Myocyte (in vitro differentiated cells): ENCODE measurements around the gene PDE4D. TPM values are rescaled to one million over a fixed set of nuclear protein-coding genes. Genes with fewer than 3 reads are reported as not detected.

Experiments
- DNase-seq: peaks from one replicate; pipeline ENCODE4 v3.0.0-alpha.2; 2012; ENCODE audit warnings: low read depth
- total RNA-seq: library from RNA; depleted of rRNA; stranded (reverse); fragments of >200 nt; gene quantifications from 2 replicates; pipeline ENCODE4 v1.2.3, GENCODE V29; 2014

The PDE4D gene
- total RNA-seq, 1 donor from 2014 or later = 26.8 TPM

DNA sequence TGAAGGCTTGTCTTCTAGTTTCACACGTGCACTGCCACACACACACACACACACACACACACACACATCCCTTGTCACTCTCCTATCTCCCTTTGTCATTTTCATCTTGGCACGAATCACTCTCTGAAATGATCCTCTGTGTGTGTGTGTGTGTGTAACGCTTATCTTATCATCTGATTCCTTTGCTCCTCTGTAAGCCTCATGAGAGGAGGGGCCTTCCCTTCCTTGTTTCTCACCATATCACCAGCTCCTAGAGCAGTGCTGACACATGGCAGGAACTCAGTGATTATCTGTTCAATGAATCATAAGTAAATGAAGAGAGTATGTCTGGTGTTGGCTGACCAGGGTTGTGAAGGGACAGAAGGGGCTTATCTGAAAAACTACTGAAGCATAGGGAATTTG, 53.3 kb downstream of the PDE4D start:
- no peak for DNase-seq

DNA sequence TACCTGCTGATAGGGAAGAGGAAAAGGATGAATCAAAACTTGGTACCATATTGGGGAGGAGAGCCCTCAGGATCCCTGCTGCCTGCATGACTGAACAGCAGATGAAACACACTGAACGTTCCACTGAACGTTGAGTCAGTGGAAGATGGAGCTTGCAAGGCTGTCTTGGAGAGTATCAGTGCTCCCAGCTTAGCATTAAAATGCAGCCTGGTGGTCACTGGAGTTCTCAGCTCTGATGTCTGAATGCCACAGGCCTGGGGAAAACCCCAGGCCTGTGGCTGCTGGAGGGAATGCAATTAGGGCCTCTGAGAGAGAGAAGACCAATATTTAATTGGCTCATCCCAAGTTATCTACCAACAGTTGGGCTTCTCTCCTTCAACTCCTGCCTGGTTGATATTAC, 54.5 kb downstream of the PDE4D start:
- no peak for DNase-seq

DNA sequence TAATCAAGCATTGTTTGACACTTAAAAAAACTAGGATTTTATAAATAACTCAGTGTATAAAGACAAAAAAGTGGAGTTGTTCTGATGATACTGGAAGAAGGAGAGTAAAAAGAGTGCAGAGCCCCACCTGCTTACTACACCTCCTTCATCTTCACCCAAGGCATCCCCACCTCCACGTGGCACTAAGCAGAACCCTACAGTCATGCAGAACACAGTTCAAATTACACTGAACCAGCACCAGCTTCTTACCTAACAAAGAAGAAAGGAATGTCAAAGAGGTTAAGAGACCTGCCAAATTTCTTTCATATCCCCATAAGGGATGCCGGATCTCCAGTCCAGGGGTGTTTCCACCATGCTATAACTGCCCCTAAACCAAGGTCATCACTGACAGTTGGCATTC, 55.5 kb downstream of the PDE4D start:
- no peak for DNase-seq

DNA sequence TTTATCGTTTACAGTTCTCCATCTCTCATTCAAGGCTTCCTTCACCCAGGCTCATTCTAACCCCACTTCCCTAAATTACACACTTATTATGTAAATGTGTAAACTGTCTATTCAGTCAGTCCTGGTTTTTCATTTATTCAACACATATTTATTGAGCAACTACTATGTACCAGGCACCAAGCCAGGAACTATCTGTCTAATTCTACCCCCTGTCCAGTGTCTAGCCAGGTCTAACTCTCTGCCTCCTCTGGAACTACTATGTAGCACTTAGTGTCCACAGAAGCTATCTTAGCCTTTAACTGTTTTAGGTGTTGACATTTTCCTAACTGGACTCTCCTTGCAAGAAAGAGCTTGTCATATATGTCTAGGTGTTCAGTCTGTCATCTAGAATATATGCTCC, 56.5 kb downstream of the PDE4D start:
- no peak for DNase-seq

DNA sequence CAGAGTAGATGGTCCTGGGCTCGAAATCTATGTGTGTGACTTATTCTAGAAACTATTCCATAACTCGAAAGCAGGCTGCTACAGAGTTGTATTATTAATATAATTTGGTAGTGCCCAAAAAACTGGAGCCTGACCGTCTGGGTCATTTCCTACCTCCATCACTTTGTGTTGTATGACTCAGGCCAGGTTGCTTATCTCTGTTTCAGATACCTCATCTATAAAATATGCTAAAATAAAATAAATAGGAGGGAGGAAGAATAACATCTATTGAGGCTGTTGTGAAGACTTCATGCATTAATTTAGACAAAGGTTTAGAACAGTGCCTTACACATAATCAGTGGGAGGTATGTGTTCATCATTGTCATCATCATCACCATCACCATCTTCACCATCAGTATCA, 57.7 kb downstream of the PDE4D start:
- DNase-seq = no peak

DNA sequence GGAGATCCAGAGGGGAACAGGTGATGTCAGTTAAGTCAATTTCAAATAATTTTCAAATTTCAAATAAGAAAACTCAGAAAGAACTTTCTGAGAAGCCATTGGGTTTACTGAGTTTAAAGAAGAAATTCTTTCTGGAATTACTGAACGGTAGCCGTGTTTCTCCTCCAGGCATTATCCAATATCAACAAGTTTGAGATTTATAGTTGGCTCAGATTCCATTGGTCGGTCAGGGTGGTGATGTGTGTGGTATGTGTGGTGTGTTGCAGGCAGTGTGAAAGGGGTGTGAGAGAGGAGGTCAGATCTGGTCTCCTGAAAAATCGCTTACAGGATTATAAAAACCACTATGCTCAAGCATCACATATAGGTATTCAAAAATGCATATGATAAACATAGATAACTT, 60.1 kb downstream of the PDE4D start:
- DNase-seq = no peak

DNA sequence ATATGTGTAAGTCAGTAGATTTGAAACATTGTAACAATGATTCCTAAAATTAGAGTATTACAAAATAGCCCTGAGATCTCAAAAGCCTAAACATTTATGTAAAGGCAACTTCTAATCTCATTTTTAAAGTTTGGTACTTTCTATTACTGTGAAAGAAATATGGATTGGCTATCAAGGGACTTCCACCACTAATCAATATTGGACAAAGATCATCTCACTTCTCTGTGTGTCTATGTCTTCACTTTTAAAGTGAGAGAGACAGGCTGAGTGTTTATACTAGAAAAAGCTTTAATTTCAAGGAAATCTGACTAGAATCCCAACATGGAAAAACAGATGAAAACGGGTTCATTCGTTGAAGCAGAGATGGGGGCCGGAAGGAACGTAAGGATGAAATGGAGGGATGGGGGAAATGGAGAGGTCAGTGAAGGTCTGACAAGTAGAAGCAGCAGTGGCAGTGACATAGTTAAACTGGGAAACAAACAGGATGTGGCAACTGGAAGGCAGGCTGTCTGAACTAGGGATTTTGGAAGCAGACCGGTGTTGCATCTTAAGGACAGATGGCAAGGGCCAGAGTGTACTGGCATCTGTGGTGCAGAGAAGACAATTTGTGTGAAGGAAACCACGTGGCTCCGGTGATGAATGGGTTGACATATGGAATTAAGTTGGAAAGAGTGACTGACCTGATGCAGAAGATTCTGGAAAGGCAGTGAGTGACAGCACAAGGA, 60.8 kb downstream of the PDE4D start:
- peak; percentile 45 for DNase-seq

DNA sequence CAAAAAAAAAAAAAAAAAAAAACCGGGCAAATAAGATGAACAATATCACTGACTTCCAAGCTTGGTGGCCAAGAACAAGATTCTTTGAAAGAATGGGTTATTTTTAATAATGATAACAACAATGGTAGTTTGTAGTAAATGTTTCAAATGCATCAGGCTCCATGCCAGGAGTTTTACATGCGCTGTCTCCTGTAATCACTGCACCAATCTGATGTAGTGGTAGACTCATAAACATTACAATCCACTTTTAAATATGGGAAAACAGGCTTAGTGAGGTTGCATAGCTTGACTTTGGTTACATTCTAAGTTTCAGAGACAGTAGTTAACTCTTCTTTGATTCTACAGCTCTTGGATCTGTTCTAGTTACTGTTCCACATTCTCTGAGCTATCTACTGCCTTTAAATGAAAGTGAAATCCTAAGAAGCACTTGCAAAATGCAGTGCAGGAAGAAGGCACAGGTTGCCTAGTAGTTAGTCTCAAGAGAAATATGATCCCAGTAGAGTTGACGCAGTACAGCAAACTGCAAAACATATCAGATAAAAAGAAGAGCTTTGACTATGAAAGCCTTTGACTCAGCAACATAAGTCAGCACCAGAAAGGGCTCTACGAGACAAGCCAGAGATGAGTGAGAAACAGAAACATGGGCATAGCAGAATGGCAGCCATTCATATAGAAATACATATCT, 62.1 kb downstream of the PDE4D start:
- no peak for DNase-seq

DNA sequence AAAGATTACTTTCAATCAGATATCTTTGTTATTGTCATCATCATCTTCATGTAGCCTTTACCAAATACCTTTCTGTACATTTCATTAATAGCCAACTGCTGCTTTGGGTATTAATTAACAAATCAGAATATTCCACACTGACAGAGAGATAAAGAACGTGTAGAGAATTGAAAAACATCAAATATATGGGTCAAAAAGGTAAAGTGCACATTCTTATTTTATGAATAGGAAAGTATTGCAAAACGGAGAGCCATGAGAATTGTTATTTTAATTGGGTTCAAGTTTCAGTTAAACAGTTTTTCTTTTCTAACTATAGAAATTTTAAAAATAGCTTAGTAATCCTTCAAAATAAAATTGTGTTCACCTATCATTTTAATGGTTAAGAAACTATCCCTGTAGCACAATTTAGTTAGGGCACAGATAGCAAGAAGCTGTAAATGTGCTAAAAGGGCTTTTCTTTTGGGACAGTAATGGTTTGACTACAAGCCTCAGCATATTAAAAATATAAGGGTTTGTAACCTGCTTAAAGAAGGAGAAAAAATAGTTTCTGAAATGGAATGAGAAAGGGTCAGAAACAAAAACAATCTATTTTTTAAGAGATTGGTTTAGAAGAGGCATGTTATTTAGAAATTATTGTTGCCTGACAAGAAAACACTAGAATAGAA, 62.9 kb downstream of the PDE4D start:
- no peak for DNase-seq

DNA sequence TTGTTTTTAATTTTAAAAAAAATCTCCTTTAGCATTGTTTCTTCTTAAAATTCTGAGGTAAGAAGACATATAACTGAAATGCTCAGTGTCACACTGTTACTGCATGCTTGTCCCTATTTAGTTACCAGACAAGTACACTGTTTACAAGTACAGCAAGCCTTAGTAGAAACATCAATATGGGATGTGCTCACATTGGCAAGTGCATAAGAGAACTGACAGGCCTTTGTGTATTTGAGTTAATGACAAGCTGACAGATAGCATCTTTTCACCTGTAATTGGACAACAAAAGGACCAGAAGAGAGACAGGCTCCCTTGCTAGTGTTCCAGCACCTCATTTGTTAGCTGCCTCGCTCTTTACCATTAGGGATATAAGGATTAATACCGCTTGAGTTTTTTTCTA, 63.6 kb downstream of the PDE4D start:
- DNase-seq = no peak

DNA sequence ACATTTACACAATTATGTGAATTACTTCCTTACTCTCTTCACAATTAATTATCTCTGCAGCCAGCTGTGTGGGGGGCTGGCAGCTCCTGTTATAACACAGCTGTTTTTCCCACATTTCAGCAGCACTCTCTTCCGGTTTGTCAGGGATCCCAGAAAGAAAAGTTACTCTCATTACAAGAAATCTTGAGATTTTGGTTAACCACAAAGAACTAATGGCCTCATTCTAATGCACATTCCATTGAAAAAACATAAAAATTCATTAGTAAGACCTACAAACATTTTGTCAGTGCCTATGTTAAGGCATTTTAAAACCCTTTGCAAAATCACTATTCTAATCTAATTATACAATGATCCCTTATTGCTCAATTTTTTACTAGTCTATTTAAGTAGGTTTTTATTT, 64.1 kb downstream of the PDE4D start:
- peak; percentile 67 for DNase-seq

DNA sequence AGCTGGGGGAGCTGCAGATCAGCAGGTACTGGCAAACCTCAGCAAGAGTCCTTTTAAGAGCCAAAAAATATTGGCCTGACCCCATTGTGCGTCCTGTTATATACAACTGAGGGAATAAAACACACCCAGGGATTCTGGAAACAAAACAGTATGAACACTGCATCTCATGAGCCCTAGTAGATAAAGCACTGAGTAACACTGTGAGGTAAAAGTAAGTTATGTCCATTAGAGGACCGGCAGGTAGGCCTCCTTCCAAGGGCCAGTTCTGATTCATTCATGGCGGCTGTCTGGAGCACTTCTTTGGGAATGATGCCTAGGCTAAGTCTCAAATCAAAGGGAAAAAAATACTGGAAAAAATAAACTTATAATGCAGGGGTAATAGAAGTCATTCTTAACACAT, 64.9 kb downstream of the PDE4D start:
- DNase-seq = no peak

DNA sequence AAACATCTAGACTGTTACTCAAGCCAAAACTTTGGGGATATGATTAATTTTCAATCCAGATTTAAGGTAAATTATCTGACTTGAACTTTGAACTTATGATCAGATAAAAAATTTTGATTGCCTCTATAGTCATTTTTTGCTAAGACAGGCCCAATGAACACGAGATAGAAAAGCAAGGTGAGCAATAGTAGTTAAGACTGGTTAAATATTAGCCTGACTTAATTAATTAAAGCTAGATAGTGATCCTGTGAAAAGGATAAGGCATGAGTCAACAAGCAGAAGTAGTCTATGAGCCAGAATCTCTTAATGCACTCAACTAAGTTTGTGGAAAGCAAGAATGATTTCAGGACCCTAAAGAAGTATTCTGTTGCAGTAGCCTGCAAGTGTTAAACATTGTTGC, 66.5 kb downstream of the PDE4D start:
- no peak for DNase-seq

DNA sequence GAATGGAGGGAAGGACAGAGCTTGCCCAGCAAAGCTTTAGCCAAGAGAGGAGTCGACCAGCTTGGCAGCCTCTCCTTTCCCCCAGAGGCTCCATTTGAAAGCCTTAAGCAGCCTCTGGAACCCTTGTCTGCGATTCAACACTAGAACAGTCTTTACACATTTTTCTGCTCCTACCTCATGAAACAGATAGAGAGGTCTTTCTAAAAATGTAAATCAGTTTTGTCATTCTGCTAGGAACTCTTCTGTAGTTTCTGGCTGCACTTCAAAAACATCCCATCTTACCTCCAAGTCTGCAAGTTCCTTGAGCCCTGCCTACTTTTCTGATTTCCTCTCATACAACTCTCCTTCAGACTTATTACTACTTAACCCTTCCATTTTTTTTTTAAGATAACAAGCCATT, 70.1 kb downstream of the PDE4D start:
- no peak for DNase-seq

DNA sequence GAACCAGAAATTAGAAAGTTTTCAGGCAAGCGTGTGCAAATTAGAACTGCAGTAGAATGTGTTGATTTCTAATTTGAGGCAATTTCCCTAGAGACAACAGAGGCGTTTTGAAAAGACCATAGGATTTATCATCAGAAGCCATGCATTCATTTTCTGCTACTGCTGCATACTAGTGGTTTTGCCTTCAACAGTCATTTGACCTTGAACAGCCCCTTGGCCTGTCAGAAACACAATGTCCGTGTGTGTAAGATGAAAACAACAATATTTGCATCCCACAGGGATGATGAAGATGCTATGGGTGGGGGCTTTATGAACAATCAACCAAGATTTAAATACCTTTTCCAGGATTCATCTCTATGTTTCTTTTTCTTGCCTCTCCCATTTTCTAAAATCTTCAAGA, 73.7 kb downstream of the PDE4D start:
- no peak for DNase-seq

DNA sequence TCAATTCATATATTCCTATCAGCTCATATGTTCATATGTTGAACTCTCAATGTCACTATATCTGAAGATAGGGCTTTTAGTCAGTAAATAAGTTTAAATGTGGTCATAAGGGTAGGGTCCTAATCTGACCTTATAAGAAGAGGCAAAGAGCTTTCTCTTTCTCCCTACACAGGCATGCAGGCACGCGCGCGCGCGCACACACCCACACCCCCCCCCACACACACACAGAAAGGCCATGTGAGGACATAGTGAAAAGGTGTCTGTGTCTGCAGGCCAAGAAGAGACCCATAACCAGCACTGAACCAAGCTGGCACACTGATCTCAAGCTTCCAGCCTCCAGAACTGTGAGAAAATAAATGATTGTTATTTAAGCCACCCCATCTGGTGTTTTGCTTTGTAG, 76.0 kb downstream of the PDE4D start:
- no peak for DNase-seq

DNA sequence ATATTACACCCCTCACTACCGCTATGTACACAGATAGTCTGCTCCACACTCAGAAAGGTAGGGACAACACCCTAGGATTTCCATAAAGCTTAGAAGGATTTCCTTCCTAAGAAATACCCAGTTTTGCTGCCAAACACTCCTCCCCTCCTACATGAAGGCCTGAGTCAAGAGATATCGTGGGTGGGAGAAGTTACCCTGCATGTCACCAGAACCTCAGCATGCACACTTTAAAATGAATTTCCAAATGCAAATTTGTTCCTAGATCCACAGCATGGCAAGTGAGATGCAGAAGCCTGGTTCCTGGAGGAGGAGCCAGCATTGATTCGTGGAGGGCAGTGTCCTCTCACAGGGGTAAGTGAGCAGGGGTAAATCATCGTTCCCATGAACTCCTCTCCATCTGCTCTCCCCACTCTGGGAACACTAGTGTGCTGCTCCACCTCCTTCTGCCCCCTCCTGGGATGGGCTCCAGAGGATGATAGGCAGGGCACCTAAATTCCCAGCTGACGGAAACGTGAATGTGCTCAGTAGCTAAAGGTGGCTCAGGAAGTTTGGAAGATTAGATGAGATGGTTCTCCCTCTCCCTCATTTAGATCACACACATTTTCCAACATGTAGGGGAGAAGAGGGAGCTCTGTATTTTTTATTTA, 76.7 kb downstream of the PDE4D start:
- DNase-seq = no peak

DNA sequence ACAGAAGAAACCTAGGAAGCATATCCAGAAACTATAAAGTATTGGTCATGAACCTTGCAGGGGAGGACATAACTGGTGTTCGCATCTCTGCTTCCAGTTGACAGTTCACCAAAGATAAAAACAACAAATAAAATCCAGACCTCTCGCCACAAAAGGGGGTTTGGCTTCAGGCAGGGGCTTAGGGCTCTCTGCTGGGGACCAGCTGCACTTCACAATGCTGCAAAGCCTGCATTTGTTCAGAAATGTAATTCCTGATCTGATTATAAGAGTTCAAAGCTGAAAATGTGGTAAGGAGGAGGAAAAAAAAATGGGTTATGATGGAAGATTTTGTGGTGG, 79.0 kb downstream of the PDE4D start:
- no peak for DNase-seq

DNA sequence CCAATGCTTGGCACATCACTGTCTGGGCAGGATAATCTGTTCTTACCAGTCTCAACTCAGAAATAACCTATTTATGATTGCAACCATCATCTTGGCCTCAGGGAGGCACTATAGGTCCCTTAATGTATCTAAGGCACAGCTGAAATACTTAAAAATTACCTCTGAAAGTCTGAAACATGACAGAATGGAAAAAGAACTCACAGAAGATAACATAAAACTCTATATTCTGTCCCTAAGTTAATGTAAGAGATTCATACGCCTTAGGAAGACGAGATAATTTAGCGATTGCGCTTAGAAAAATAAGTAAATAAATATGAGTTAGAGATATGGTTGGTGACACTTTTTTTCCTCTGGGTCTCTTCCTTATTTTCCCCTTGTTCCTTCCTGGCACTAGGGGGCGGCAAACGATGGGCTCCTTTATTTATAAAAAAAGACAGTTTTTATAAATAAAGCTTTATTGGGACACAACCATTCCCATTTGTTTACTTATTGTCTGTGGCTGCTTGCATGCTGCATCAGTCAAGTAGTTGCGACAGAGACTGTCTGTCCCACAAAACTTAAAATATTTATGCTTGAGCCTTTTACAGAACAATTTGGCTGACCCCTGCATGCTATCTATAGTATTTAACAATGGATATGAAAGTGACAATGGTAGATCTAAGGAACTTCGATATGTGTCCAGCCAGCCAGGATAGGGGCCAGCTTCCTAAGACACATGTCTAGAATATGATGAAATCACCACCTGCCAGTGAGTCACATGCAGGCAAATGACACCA, 79.6 kb downstream of the PDE4D start:
- DNase-seq = peak; percentile 66

DNA sequence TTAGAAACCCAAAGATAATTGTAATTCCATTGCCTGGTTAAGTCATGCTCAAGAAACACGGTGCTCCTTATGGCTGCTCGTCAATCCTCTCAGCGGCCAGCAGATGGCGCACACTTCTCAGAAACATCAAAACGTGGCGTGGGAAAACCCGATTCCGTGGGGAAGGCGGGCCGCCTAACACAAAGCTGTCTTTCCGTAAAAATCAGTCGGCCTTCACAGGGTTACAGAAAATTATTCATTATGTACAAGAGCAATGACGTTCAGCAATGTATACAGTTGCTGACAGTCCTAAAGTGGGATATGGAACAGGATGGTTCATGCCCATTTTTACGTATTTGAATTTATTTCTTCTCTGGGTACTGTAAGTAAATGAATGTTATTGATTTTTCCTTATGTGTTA, 83.5 kb downstream of the PDE4D start:
- DNase-seq = peak; percentile 79

DNA sequence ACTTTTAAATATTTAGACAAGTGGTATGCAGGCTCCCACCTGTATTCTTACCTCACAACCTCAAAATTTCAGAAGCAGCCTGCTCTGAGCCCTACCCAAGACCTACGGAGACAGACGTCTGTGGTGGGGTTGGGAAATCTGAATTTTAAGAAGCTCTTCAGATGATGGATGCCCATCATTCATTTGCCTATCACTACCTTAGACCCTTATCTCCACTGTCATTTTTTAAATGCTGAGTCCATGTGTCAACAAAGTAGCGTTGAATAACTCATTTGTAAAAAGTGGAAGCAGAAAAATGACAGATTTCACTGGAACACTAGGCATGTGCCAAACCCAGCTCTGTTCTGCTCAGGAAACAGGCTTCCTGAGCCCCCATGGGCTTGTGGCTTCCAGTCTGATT, 85.7 kb downstream of the PDE4D start:
- no peak for DNase-seq
